GM23338 (cell line): Measurements from ENCODE around the gene CAMTA1.

ENCODE experiments used
- ETS1 ChIP-seq: IDR thresholded peaks from 2 replicates; pipeline ENCODE4 v1.6.1; 2016; ENCODE audit warnings: antibody characterized with exemption
- EZH2phosphoT487 ChIP-seq: fragments of 200-600 bp; sonication (generic); IDR thresholded peaks from one replicate; pipeline ENCODE4 v1.8.1; 2018; ENCODE audit warnings: antibody characterized with exemption; ENCODE audit not compliant: unreplicated experiment
- JUNB ChIP-seq: IDR thresholded peaks from one replicate; pipeline ENCODE4 v1.6.1; 2016; ENCODE audit warnings: antibody characterized with exemption; ENCODE audit not compliant: unreplicated experiment
- POLR2AphosphoS5 ChIP-seq: IDR thresholded peaks from 2 replicates; pipeline ENCODE4 v1.6.1; 2016; ENCODE audit warnings: antibody characterized with exemption, low read depth
- REST ChIP-seq: IDR thresholded peaks from one replicate; pipeline ENCODE4 v1.6.1; 2018; ENCODE audit warnings: antibody characterized with exemption; ENCODE audit not compliant: unreplicated experiment
- TF ChIP-seq, protein P1 (sequence below), 2 experiments: fragments of 200-600 bp in 1 of 2; sonication (generic) in 1 of 2; conservative IDR thresholded peaks; 2 replicates each; pipeline versions ENCODE4 v1.5.1 to v1.6.1; 2016 to 2017; ENCODE audit warnings: antibody characterized with exemption in 2 of 2, low read depth in 2 of 2, mild to moderate bottlenecking in 2 of 2, moderate library complexity in 1 of 2

DNA sequence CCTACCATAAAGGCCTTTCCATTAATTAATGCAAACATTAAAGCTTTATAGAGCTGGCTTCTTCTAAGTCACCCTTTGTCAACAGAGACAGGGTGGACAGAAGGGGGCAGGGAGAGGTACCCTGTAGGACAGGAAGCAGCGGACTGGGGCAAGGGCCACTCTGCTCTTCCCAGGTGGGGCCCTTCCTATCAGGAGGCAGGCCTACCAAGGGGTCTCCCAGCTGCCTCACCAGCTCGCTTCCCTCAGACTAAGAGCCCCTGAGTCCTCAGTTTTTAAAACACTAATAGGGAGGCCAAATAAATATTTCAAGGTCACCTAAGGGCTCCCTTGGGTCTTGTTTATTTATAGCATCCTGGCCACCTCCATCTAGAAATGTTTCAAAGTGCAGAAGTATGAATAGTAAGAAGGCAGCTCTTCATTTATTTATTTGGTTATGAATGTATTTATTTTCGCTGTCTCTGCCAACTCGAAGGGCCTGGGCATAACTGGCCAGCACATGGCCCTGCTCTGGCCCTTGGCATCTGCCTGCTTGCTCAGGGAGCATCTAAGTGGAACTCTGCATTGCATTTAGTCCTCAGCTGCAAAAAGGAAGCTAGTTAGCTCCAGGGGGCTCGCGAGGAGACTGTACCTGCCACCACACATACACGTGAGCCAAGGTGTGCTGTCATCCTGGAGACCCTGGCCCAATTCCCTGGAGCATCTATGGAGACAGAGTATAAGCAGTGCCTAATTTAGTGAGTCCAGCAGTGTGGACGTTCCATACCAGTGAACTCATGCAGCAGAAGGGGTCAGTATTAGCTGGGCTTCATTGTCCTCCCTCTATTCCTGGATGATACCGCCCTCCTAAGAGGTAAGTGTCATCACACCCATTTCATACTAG lies 590.8 kb downstream of the CAMTA1 start:
- TF ChIP-seq, protein P1, sequence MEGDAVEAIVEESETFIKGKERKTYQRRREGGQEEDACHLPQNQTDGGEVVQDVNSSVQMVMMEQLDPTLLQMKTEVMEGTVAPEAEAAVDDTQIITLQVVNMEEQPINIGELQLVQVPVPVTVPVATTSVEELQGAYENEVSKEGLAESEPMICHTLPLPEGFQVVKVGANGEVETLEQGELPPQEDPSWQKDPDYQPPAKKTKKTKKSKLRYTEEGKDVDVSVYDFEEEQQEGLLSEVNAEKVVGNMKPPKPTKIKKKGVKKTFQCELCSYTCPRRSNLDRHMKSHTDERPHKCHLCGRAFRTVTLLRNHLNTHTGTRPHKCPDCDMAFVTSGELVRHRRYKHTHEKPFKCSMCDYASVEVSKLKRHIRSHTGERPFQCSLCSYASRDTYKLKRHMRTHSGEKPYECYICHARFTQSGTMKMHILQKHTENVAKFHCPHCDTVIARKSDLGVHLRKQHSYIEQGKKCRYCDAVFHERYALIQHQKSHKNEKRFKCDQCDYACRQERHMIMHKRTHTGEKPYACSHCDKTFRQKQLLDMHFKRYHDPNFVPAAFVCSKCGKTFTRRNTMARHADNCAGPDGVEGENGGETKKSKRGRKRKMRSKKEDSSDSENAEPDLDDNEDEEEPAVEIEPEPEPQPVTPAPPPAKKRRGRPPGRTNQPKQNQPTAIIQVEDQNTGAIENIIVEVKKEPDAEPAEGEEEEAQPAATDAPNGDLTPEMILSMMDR (conservative IDR thresholded peaks at IDR 0.05; ENCODE audit: low read depth in 2 of 2) = no peak
- no peak for TF ChIP-seq POLR2AphosphoS5
- TF ChIP-seq EZH2phosphoT487 = no peak
- TF ChIP-seq REST = no peak
- TF ChIP-seq JUNB = no peak
- no peak for TF ChIP-seq ETS1
